Fibroblast of pulmonary artery (primary cell): ENCODE results near the gene NXPH2.
"Not testable (repeated sequence)": the region's sequence is repeated elsewhere in the genome, so short reads cannot be mapped to it uniquely, and the experiment has no call there.

Experiments used
- DNase-seq: peaks from one replicate; pipeline ENCODE4 v3.0.0-alpha.2; 2010; ENCODE audit warnings: low read depth
- H3K4me3 ChIP-seq: replicated peaks from 2 replicates; pipeline ENCODE4 v1.5.1; 2011; ENCODE audit warnings: low read depth, mild to moderate bottlenecking, control low read depth, low read length, moderate library complexity
- TF ChIP-seq, protein P1 (sequence below): IDR thresholded peaks from 2 replicates; pipeline ENCODE4 v1.5.1; 2011; ENCODE audit warnings: mild to moderate bottlenecking, control low read depth, low read length, inconsistent platforms; ENCODE audit errors: missing control alignments

NXPH2 gene

DNA sequence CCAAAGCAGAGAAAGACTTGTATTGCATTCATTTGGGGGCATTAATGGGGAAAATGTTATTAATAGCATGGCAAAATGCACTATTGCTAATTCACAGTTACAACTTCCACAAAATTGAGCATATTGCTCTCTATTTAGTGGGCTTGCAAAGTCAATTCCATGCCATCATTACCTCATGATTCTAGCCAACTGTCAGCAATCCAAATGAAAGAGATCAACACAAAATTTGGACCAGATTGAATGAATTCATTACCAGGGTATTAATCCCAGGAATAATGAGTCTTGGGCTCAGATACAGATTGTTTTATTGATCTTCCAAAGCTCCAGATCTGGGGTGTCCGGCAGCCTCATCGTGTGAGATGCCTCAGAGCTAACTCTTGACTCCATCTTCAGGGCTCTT lies 38.3 kb downstream of the NXPH2 start:
- no peak for DNase-seq
- no peak overlapping the region for H3K4me3 ChIP-seq
- TF ChIP-seq, protein P1, sequence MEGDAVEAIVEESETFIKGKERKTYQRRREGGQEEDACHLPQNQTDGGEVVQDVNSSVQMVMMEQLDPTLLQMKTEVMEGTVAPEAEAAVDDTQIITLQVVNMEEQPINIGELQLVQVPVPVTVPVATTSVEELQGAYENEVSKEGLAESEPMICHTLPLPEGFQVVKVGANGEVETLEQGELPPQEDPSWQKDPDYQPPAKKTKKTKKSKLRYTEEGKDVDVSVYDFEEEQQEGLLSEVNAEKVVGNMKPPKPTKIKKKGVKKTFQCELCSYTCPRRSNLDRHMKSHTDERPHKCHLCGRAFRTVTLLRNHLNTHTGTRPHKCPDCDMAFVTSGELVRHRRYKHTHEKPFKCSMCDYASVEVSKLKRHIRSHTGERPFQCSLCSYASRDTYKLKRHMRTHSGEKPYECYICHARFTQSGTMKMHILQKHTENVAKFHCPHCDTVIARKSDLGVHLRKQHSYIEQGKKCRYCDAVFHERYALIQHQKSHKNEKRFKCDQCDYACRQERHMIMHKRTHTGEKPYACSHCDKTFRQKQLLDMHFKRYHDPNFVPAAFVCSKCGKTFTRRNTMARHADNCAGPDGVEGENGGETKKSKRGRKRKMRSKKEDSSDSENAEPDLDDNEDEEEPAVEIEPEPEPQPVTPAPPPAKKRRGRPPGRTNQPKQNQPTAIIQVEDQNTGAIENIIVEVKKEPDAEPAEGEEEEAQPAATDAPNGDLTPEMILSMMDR, result no peak

DNA sequence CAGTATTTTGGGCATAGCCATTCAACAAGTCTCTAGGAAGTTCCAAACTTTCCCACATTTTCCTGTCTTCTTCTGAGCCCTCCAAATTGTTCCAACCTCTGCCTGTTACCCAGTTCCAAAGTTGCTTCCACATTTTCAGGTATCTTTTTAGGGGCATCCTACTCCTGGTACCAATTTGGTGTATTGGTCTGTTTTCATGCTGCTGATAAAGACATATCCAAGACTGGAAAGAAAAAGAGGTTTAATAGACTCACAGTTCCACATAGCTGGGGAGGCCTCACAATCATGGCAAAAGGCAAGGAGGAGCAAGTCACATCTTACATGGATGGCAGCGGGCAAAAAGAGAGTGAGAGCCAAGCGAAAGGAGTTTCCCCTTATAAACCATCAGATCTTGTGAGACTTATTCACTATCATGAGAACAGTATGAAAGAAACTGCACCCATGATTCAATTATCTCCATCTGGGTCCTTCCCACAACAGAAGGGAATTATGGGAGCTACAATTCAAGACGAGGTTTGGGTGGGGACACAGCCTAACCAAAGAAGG lies 43.1 kb downstream of the NXPH2 start:
- not testable (repeated sequence) for DNase-seq, H3K4me3 ChIP-seq

DNA sequence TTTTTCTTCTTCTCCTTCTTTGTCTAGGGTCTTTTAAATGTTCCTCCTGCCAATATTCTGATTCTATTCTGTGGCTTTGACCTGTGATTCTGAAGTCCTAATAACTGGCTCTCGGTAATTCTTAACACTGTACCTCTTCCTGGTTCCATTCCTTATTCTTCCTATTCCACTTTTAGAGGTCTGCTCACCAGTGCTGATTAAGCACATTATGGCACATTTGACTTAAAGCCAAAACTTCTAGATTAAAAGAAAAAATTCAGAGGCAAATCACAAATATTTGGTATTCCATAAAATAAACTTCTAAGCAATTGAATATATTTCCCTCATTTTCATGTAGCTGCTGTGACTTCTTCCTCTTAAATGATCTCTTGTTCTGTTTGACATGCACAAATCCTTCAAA lies 47.5 kb downstream of the NXPH2 start:
- TF ChIP-seq, protein P1, result no peak
- DNase-seq, result no peak

DNA sequence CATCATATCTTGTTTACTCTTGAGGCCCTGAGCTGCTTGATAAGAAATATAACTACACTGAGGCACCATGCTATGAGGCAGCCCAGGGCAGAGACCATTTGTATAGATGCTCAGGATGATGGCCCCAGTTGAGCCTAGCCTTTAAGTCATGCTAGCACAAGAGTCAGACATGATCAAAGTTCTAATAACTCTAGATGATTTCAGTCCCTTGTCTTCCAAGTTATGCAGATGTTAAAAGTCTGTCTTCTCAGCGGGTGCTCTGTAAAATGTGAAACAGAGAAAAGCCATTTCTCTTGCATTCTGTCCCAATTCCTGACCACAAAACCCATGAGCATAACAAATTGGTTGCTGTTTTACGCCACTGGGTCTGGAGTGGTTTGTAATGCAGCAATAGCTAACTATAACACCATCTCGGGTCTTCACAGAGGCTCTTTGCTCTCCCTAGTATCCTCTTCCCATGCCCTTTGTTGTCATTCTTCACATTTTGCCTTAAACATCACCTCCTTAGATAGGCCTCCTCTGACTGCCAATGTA lies 49.6 kb downstream of the NXPH2 start:
- TF ChIP-seq, protein P1, result no peak
- DNase-seq, result no peak

More for the DNA sequence above, 47.5 kb downstream of the NXPH2 start:
- no peak overlapping the region for H3K4me3 ChIP-seq

DNA sequence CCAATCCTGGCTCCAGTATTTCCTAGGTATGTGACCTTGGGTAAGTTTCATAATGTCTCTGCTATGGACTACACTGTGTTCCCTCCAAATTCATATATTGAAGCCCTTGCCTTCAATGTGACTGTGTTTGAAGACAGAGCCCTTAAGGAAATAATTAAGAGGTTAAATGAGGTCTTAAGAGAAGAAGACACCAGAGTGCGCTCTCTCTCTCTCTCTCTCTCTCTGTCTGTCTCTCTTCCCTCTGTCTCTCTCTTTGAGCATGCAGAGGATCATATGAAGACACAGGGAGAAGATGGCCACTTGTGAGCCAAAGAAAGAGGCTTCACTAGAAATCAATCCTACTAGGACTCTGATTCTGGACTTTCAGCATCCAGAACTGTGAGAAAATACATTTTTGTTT lies 52.2 kb downstream of the NXPH2 start:
- H3K4me3 ChIP-seq, result no peak overlapping the region
- DNase-seq, result no peak
- TF ChIP-seq, protein P1, result no peak

More for the DNA sequence above, 49.6 kb downstream of the NXPH2 start:
- no peak overlapping the region for H3K4me3 ChIP-seq

DNA sequence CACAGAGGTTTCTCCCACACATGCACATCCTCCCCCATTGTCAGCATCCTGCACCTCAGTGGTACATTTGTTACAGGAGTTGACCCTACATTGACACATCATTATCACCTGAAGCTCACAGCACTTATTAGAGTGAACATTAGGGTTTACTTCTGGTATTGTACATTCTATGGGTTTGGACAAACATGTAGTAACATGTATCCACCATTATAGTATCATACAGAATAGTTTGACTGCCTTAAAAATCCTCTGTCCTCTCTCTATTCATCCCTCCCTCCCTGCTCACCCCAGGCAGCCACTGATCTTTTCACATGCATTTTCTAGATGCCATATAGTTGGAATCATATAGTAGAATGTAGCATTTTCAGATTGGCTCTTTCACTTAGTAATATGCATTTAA lies 53.5 kb downstream of the NXPH2 start:
- no peak for DNase-seq
- TF ChIP-seq, protein P1, result no peak
- no peak overlapping the region for H3K4me3 ChIP-seq

DNA sequence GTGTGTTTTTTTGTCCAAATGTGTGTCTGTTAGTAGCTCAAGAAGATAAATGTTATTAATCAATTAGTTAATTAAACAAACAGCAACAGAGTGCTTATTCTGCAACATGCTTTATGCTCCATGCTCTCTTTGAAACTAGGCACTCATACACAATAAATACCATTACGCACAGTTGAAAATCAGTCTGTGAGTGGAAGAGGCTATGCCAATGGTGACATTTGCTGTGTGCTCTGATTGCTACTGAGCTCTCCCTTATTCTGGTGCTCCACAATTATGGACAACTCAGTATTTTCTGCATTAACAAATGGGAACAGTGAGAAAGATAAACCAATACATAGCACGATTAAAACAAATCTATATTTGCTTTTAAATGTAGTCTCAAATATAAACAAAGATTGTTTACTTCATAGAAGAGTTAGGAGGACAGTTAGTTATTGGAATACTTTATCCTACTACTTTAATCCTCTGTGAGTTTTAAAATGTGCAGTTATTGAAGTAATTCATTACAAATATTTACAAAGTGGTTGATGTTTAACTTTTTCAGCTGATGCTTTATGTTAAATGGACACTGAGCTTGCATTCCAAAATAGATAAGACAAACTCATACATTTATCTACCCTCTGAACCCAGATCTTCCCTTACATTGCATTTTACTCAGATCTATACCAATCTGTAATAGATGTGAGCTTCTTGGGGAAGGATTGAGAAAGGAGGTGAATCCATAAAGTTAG lies 55.3 kb downstream of the NXPH2 start:
- no peak for DNase-seq
- TF ChIP-seq, protein P1, result no peak
- no peak overlapping the region for H3K4me3 ChIP-seq
